ENCODE results near the gene GDPD5. TPM values are rescaled to one million over a fixed set of nuclear protein-coding genes. Genes with fewer than 3 reads are reported as not detected.

GDPD5 gene
- total RNA-seq, 1 experiment from 2014 or later = 15.2 TPM

- no peak for DNase-seq
- H3K9me3 ChIP-seq = no peaks in the 10 kb centered on the region
- no peak overlapping the region for H3K4me3 ChIP-seq
- peaks cover 4% of the 10 kb centered on the region; the same call in 1 of the 2 replicates for H3K27me3 ChIP-seq
- no peaks in the 10 kb centered on the region for H3K36me3 ChIP-seq
Measured at GRCh38 chr11:75527130-75527529, 1.4 kb upstream of the GDPD5 start.

GRCh38 chr11:75526192-75526541 lies 426 bp upstream of the GDPD5 start:
- no peaks in the 10 kb centered on the region for H3K9me3 ChIP-seq
- H3K27me3 ChIP-seq = peaks cover 4% of the 10 kb centered on the region; the same call in 1 of the 2 replicates
- no peaks in the 10 kb centered on the region for H3K36me3 ChIP-seq
- no peak for DNase-seq
- H3K4me3 ChIP-seq = peak overlapping the region; percentile 56

DNA sequence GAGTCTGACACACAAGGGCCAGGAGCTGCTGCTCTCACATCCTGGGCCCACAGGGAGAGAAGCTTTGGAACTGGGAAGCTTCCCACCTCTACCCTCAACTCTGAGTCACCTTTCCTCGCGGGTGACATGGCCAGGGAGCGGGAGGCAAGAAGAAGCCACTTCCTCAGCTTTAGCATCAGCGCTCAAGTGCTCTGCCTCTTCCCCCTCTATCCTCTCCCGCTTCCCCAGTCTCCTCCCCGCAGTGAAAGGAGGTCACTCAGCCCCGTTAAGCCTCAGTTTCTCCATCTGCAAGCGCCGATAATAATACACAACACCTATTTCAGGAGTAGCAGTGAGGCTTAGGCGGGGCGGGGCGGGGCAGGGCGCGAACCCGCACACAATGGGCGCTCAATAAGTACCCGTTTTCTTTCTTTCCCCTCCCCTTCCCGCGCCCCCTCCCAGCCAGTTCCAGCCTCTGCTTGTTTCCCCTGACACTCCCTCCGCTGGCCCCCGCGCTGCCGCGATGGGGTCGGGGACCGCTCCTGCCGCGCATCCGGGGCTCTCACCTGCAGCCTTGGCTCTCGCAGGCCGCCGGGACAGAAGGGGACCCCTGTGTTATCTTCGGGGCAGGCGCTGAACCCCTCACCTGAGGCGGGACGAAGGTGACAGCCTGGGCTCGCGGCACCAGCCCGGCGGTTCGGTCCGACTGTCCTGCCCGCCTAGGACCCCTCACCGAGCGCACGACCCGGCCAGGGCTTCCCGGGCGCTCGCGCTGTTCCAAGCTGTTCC lies 892 bp downstream of the GDPD5 start:
- Histone ChIP-seq H3K27me3 (peaks cover 4% of the 10 kb centered on the region; the same call in 1 of the 2 replicates), H3K4me3 (peak overlapping the region; percentile 56), H3K9me3 (no peaks in the 10 kb centered on the region), H3K36me3 (no peaks in the 10 kb centered on the region)
- DNase-seq = peak; percentile 24

DNA sequence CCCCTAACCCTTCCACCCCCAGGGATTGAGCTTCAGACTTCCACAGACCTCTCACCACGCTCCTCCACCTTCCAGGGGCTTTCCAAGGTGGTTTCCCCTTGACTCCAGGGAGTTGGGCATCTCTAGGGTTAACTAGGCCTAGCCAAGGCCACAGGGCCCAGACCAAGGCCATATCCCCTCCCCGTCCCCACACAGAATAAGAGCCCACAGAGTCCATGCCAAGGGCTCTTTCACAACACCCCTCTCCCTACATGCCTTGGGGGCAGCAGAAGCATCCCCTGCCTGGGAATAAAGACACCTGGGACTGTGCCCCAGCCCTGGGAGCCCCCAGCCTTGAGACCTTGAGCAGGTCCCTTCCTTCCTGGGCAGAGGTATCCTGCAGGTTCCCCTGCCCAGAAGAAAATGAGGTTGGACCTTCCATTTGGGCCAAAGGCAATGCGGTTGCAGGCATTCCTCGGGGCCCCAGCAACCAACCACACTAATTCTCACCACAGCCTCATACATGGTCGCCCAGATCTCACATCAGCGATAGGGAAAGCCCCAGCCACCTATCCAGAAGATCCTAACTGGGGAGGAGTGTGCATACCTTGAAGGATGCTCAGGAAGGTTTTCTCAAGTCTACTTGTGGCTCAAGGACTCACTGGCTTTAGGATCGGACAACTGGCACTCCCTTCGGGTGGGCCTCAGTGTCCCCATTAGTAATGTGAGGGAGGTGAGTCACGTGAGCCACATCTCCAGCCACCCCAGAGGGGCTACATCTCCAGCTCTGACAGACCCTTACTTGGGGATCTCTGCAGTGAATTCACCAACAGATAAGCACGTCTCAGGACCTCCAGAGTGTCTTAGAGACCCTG lies 1.7 kb downstream of the GDPD5 start:
- Histone ChIP-seq H3K9me3 (no peaks in the 10 kb centered on the region), H3K27me3 (peaks cover 4% of the 10 kb centered on the region; the same call in 1 of the 2 replicates), H3K4me3 (peak overlapping the region; percentile 56), H3K36me3 (no peaks in the 10 kb centered on the region)
- no peak for DNase-seq

- no peaks in the 10 kb centered on the region for H3K36me3 ChIP-seq
- DNase-seq = no peak
- no peak overlapping the region for H3K4me3 ChIP-seq
- H3K9me3 ChIP-seq = no peaks in the 10 kb centered on the region
- peaks cover 4% of the 10 kb centered on the region; the same call in 1 of the 2 replicates for H3K27me3 ChIP-seq
Measured at GRCh38 chr11:75523189-75523588, 2.6 kb downstream of the GDPD5 start.

GRCh38 chr11:75522286-75523044 lies 3.3 kb downstream of the GDPD5 start:
- DNase-seq = no peak
- H3K27me3 ChIP-seq = peaks cover 4% of the 10 kb centered on the region; the same call in 1 of the 2 replicates
- no peak overlapping the region for H3K4me3 ChIP-seq
- H3K36me3 ChIP-seq = no peaks in the 10 kb centered on the region
- no peaks in the 10 kb centered on the region for H3K9me3 ChIP-seq

DNA sequence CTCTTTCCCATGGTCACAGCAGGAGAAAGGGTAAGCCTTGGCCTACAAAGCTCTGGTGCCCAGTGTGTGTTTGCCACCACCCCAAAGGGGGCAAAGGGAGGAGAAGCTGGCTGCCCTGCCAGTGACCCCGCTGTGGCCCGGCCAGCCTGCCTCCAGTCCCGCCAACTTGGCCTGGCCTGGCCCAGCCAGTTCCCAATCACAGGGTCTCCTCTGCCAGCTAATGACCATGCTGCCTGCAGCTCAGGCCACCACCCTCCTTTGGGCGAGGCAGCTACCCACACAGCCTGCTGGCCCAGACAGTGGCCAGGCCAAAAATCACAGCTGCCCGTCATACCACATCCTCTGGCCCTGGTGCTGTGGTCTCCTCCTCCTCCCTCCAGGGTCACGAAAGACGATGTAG lies 5.1 kb downstream of the GDPD5 start:
- H3K27me3 ChIP-seq = peaks cover 4% of the 10 kb centered on the region; the same call in 1 of the 2 replicates
- H3K36me3 ChIP-seq = no peaks in the 10 kb centered on the region
- H3K9me3 ChIP-seq = no peaks in the 10 kb centered on the region
- peak; percentile 94 for DNase-seq
- H3K4me3 ChIP-seq = no peak overlapping the region

DNA sequence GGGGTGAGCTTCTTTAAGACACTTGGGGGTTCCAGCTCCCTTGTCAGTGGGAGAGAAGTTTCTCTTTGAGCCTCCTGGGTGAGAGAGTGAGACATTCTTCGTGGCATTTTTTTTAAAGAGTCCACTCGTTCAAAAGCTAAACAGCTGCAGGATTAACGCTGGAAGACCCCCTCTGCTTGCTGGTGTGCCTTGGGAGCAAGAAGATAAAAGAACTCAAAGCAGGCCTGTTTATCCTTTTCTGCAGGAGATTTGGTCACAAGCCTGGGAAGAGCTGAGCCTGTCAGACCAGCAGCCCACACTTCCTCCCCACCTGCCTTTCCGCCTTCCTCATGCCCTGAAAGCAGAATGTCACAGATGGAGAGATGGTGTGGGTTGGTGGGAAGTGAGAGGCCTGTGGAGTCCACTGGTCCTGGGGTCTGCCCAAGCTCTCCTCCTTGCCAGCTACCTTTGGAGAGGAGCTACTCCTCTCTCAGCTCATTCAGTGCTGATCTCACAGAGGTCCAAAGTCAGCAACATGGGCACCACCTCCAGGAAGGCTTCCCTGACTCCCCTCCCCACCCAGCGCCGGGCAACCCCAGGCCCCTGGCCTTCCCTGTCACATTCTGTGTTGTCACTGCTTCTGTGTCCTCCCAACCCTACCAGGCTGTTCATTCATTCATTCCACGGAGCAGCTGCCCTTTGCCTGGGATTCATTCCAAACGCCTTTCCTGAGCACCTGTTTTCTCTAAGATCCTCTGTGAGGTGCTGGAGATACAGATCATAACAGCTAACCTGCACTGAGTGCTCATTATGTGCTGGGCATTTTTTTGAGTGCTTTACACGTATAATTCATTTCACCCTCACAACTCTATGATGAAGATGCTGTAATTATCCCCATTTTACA lies 6.7 kb downstream of the GDPD5 start:
- no peak for DNase-seq
- H3K4me3 ChIP-seq = no peak overlapping the region
- no peaks in the 10 kb centered on the region for H3K27me3 ChIP-seq
- H3K9me3 ChIP-seq = no peaks in the 10 kb centered on the region
- H3K36me3 ChIP-seq = no peaks in the 10 kb centered on the region

GRCh38 chr11:75518204-75518549 lies 7.6 kb downstream of the GDPD5 start:
- no peaks in the 10 kb centered on the region for H3K27me3 ChIP-seq
- H3K9me3 ChIP-seq = no peaks in the 10 kb centered on the region
- no peaks in the 10 kb centered on the region for H3K36me3 ChIP-seq
- H3K4me3 ChIP-seq = no peak overlapping the region
- DNase-seq = no peak

GRCh38 chr11:75516886-75517285 lies 8.9 kb downstream of the GDPD5 start:
- Histone ChIP-seq H3K9me3 (no peaks in the 10 kb centered on the region), H3K36me3 (no peaks in the 10 kb centered on the region), H3K4me3 (no peak overlapping the region), H3K27me3 (no peaks in the 10 kb centered on the region)
- DNase-seq = no peak

- Histone ChIP-seq H3K9me3 (no peaks in the 10 kb centered on the region), H3K27me3 (no peaks in the 10 kb centered on the region), H3K4me3 (no peak overlapping the region), H3K36me3 (no peaks in the 10 kb centered on the region)
- DNase-seq = no peak
Measured at GRCh38 chr11:75516140-75516539, 9.6 kb downstream of the GDPD5 start.

- no peak for DNase-seq
- Histone ChIP-seq H3K36me3 (no peaks in the 10 kb centered on the region), H3K9me3 (no peaks in the 10 kb centered on the region), H3K4me3 (no peak overlapping the region), H3K27me3 (no peaks in the 10 kb centered on the region)
Measured at GRCh38 chr11:75514596-75514995, 11.1 kb downstream of the GDPD5 start.

- no peak overlapping the region for H3K4me3 ChIP-seq
- H3K27me3 ChIP-seq = no peaks in the 10 kb centered on the region
- no peaks in the 10 kb centered on the region for H3K36me3 ChIP-seq
- DNase-seq = no peak
- H3K9me3 ChIP-seq = no peaks in the 10 kb centered on the region
Measured at GRCh38 chr11:75513250-75513649, 12.5 kb downstream of the GDPD5 start.

GRCh38 chr11:75510723-75511019 lies 15.1 kb downstream of the GDPD5 start:
- Histone ChIP-seq H3K36me3 (no peaks in the 10 kb centered on the region), H3K27me3 (no peaks in the 10 kb centered on the region), H3K9me3 (no peaks in the 10 kb centered on the region), H3K4me3 (no peak overlapping the region)
- no peak for DNase-seq

GRCh38 chr11:75510004-75510722 lies 15.6 kb downstream of the GDPD5 start:
- no peak overlapping the region for H3K4me3 ChIP-seq
- H3K36me3 ChIP-seq = no peaks in the 10 kb centered on the region
- DNase-seq = no peak
- H3K9me3 ChIP-seq = no peaks in the 10 kb centered on the region
- H3K27me3 ChIP-seq = no peaks in the 10 kb centered on the region
